ENCODE data around the gene GRK4.

The GRK4 gene

DNA sequence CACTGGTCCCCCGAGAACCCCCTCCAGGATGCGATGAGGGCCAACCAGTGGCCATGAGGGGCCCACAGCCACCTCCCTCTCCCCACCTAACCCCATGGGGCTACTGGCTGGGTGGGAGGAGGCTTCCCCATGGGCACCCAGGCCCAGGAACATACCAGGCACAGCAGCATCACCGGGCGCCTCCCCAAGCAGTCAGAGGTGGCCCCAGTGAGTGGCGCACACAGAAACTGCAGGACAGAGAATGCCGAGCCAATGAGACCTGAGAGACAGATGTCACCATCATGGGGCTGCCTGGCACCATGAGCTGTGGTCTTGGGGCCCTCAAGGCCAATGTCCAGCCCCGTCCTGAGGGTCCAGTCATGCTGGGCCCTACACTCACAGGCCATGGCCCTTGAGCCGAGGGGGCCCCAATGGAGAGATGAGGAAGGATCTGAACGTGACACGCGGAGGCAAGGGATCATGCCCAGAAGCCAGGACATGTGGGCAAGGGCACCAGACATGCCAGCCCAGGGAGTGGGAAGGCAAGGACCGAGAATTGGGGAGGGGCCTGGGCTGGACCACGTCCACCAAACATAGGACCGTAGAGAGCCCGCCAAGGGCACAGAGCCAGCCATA is 30.3 kb upstream of the GRK4 start:
- no peak for TF ChIP-seq ZFX (IDR thresholded peaks at IDR 0.05; ENCODE audit: borderline replicate concordance)
- TF ChIP-seq, protein P1, sequence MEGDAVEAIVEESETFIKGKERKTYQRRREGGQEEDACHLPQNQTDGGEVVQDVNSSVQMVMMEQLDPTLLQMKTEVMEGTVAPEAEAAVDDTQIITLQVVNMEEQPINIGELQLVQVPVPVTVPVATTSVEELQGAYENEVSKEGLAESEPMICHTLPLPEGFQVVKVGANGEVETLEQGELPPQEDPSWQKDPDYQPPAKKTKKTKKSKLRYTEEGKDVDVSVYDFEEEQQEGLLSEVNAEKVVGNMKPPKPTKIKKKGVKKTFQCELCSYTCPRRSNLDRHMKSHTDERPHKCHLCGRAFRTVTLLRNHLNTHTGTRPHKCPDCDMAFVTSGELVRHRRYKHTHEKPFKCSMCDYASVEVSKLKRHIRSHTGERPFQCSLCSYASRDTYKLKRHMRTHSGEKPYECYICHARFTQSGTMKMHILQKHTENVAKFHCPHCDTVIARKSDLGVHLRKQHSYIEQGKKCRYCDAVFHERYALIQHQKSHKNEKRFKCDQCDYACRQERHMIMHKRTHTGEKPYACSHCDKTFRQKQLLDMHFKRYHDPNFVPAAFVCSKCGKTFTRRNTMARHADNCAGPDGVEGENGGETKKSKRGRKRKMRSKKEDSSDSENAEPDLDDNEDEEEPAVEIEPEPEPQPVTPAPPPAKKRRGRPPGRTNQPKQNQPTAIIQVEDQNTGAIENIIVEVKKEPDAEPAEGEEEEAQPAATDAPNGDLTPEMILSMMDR (IDR thresholded peaks at IDR 0.05), result no peak
- peak overlapping the region; percentile 72 for H3K27ac ChIP-seq

DNA sequence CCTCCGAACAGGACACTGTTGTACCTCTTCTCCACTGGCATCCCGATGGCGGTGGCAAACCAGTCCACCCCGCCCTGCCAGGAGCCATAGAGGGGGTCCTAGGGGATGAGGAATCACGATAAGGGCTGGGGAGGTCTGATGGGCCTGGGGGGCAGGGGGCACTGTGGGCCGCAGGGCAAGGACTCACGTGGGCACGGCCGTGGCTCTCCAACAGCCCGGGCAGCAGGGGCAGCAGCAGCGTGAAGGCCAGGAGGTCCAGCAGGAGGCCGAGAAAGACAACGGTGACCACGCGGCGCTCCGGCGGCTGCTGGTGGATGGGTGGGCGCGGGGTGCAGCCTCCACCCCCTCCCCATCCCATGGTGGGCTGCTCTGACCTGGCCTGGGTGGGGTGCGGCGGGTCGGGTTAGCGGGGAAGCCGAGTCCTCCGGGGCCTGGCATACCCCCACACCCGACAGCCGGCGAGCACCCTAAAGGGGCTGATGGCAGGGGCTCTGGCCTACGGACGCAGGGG is 29.8 kb upstream of the GRK4 start:
- H3K27ac ChIP-seq, result peak overlapping the region; percentile 72
- TF ChIP-seq ZFX (IDR thresholded peaks at IDR 0.05; ENCODE audit: borderline replicate concordance), result no peak
- TF ChIP-seq, protein P1 (IDR thresholded peaks at IDR 0.05), result no peak

DNA sequence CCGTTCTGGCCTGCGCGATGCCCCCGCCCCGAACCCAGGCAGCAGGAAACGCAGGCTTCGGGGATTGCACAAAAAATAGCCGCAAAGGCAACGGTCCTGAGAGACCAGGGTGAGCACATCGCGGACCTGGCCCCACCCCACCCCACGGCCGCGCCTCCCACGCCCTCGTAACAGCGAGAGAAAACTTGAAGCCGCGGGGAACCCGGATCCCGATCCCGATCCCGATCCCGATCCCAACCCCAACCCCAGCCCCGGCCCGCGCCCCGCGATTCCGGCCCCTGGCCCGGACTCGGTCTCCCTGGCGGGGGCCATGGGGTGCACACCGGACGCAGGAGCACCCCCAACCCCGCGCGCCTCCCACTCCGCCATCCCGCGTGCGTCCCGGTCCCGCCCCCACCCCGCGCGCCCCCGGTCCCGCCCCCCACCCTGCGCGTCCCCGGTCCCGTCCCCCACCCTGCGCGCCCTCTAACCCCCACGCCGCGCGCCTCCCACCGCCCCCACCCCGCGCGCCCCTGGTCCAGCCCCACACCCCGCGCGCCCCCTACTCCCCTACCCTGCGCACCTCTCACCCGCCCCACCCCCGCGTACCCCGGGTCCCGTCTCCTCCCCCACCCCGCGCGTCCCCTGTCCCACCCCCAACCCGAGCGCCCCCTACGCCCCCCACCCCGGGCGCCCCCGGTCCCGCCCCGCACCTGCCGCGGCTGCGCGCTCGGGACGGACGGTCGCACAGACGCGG is 29.1 kb upstream of the GRK4 start:
- H3K27ac ChIP-seq, result peak overlapping the region; percentile 72

DNA sequence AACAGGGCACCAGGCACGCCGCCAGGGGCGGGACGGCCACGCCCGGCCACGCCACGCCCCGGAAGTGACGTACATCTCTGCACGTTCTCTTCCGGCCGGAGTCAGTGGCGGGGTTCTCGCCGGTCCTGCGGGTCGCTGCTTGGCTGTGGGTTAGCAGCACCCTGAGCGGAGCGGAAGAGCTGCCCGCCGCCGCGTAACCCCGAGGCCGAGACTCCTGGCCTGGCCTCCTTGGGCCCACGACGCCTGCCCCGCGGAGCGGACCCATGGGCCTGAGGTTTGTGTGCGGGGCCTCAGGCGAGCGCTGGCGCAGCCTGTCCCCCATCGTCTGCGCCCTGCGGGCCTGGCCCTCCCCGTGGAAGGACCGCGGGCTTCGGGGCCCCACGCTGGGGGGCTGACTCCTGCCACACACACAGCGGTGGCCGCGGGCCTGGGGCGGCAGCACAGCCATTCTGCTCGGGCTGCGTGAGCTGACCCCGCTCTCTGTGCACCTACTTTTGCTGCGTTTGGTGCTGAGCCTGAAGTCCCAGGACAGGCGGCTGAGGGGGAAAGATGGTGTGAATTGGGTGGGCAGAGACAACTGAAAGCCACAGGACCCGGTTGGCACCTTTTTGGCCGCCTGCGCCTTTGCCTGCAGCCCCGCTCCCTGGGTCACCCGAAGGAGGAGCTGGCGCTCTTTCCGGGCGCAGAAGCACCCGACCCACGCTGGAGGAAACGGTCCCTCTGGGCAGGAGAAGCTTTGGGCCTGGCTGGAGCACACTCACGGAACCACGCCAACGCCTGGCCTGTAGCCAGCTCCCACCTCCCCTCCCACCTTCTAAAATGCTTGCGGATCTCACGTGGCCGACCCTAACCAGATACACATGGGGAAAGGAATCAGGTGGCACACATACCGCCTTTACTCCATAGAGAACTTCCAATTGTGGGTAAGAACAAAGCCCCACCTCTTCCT is 28.3 kb upstream of the GRK4 start:
- peak overlapping the region; percentile 72 for H3K27ac ChIP-seq
- no peak for TF ChIP-seq ZFX (IDR thresholded peaks at IDR 0.05; ENCODE audit: borderline replicate concordance)
- TF ChIP-seq, protein P1 (IDR thresholded peaks at IDR 0.05), result no peak

More for the DNA sequence above, 29.1 kb upstream of the GRK4 start:
- TF ChIP-seq, protein P1 (IDR thresholded peaks at IDR 0.05), result no peak
- no peak for TF ChIP-seq ZFX (IDR thresholded peaks at IDR 0.05; ENCODE audit: borderline replicate concordance)

DNA sequence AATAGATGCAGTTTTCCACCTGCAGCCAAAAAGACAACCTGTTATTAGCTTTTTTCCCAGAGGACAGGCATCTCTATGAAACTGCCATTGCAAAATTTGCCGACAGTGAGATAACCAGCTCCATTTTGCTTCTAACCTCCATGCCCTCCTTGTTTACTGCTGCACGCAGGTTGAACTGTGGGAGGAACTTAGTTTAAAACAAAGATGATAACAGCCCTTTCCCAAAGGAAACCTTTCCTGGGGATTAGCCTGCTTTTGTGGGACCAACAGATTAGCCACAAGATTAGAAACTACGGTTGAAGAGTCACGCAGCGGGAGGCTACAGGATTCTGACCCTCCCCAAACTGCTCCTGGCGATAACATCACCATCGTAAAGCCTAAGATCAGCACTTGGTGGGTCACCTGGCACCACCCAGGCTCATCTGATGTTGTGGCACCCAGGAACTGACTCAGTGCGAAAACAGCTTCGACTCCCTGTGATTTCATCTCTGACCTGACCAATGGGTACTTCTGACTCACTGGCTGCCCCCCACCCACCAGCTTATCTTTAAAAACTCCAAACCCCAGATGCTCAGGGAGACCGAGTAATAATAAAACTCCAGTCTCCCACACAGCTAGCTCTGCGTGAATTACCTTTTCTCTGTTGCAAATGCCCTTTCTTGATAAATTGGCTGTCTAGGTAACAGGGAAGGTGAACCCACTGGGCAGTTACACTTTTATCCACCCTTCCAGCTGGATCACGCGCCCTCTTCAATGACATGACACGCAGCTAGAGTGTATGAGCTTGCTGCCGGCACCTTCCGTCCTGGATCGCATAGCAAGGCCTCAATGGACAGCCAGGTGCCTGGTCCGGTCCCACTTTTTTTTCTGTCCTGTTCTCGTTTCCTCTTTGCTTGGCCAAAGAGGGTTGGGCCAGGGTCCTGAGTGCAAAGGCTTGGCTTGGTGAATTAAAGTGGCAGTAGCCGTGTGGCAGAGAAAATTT is 27.3 kb upstream of the GRK4 start:
- peak overlapping the region; percentile 72 for H3K27ac ChIP-seq
- TF ChIP-seq, protein P1 (IDR thresholded peaks at IDR 0.05), result no peak
- no peak for TF ChIP-seq ZFX (IDR thresholded peaks at IDR 0.05; ENCODE audit: borderline replicate concordance)

DNA sequence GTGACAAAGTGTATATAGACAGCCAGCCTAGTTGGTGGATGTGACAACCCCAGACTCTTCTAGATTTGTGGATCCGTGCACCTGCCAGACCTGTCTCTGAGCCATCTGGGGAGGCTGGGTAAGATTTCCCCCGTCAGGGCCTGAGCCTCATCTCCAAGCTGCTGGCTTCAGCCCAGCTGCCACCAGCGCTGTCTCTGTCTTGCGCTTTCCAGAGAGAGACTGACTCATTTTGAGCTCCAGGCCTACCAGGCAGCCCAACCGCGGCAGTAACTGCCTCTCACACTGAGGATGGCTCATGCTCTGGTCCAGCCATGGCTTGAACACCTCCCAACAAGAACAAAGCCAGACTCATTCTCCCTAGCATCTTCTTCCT is 26.6 kb upstream of the GRK4 start:
- peak overlapping the region; percentile 72 for H3K27ac ChIP-seq
- TF ChIP-seq, protein P1 (IDR thresholded peaks at IDR 0.05), result no peak
- no peak for TF ChIP-seq ZFX (IDR thresholded peaks at IDR 0.05; ENCODE audit: borderline replicate concordance)

Measured in 22Rv1 (cell line).